Glomerular endothelial cell (primary cell): ENCODE results near the gene FAM117B. TPM values are rescaled to one million over a fixed set of nuclear protein-coding genes. Genes with fewer than 3 reads are reported as not detected.
"Not testable (repeated sequence)": the region's sequence is repeated elsewhere in the genome, so short reads cannot be mapped to it uniquely, and the experiment has no call there.

ENCODE experiments used
- DNase-seq: peaks from one replicate; pipeline ENCODE4 v3.0.0-alpha.2; 2011; ENCODE audit warnings: low read depth, low spot score; ENCODE audit errors: extremely low read depth
- total RNA-seq: library from RNA; depleted of rRNA; stranded (reverse); fragments of >200 nt; gene quantifications from 2 replicates; pipeline ENCODE4 v1.2.3, GENCODE V29; 2015

Gene FAM117B
- total RNA-seq, 1 donor from 2014 or later, result 3.4 TPM

DNA sequence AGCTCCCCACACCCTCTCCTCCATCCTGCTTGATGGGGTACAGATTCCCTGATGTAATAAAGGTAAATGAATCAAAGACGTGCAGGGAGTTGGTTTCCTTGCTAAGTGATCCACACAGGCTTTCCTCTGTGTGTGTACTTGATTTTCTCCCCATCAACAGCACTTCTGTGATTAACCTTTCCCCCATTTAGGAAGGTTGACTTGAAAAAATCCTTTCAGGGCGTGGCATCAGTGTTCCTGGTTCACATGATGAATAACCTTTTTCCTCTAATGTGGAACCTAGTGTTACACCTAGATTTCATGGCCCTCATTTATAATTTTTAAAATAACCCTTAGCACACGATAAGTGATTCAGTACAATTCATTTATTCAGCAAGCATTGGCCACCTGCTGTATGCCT lies 121.8 kb downstream of the FAM117B start:
- DNase-seq, result no peak

DNA sequence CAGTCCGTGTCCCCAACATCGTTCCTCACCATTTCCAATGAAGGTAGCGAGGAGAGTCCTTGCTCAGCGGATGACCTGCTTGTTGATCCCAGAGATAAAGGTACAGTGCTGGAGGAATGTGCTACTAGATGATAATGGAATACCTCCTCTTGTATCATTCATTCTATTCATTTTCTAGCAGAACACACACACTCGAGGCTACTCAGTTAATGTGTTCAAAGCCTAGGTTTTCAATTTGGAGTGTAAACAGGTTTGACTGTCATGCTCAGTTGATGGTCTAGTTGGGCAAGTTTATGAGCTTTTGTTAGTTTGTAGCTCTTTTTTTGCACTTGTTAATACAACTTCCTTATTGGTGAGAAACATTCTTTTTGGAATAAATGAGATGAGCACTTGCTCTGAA lies 122.6 kb downstream of the FAM117B start:
- DNase-seq, result no peak

DNA sequence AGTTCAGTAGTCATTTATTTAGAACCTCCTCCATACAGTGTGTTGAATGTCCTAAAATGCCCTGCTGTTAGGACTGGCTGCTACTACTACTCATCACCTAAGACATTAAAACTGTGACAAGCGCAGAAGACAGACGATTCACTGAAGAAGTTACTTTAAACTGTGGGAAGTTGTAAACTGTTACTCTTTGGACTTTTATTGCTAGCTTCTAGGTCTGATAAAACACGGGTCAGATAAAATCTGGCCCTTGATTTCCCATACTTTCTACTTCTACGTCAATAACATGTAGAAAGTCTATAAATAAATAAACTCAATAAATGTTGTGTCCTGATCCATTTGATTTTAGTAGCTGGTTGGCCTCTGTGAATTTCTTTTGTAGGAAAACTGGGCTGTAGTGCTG lies 123.4 kb downstream of the FAM117B start:
- DNase-seq, result no peak

DNA sequence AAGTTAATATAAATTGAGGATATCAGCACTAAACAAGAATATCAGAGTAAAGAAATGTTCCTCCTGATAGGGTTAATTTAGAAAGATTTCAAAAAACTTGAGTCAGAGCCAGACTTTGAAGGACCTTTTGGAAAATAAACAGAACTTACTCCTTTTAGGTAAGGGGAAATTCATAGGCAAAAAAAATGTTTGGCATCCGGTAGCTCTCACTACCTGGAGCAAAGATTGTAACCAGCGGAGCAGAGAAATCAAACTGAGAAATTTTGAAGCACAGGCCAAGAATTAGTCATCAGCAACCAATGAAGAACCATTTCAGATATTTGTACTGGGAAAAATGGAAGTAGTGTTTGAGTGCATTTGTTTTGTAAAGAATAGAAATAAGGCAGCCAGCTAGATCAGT lies 123.8 kb downstream of the FAM117B start:
- DNase-seq, result no peak

DNA sequence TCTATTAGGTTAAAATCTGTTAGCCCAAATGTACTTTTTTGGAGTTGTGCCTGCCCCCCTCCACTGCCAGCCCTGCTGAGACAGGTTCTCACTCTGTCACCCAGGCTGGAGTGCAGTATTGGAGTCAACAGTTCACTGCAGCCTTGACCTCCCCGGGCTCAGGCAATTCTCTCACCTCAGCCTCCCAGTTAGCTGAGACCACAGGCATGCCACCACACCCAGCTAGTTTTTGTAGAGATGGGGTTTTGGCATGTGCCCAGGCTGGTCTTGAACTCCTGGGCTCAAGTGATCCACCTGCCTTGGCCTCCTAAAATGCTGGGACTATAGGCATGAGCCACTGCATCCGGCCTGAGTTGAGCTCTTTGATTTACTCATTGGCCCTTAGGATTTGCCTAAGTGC lies 126.1 kb downstream of the FAM117B start:
- DNase-seq, result no peak

DNA sequence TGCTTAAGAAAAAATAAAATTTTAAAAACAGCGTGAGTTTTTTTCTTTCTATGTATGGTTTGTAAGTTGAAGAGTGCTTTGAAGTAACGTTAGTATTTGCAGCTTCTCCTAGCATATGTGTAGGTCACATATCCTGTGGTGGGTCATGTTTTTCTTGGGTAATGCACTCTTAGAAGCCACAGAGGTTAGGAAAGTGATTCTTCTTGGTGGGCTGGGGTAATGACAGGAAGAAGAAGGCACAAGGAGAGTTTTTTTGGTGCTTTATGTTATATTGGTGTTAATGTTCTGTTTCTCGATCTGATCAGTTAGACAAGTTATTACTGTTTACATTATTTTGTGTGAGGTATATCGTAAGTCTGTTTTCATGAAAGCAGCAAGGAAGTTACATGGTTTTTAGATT lies 127.8 kb downstream of the FAM117B start:
- DNase-seq, result no peak

DNA sequence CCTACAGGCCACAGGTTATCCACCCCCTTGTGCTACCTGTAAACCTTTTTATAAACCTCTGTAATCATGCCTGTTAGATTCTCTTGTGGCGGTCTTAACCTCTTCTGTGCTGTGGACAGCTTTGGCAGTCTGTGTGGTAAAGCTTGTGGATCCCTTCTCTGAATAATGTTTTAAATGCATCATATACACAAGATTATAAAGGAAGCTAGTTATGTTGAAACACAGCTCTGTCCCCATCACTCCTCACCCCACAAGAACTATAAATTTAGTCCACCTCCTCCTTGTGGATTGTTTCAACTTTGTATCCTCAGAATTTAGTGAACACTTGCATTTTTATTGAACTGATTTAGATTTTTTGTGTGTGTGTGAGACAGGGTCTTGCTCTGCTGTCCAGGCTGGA lies 129.1 kb downstream of the FAM117B start:
- DNase-seq, result no peak

DNA sequence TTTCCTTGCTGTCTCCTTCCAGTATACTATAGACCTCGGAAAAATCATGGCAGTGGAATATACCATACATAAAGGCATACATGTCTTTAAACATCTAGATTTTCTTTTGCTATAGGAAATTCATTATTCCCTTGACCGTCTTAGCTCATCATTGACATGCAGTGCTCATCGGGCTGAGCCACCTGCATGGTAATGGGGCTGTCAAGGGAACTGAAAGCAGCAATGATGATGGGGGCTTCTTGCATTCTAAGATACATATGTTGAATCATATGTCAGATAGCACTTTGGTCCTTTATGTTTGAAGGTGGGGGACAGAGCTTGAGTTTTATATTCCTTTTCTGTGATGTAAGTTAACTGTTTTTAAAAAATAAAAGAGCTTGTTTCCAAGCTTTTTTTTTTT lies 130.2 kb downstream of the FAM117B start:
- no peak for DNase-seq

DNA sequence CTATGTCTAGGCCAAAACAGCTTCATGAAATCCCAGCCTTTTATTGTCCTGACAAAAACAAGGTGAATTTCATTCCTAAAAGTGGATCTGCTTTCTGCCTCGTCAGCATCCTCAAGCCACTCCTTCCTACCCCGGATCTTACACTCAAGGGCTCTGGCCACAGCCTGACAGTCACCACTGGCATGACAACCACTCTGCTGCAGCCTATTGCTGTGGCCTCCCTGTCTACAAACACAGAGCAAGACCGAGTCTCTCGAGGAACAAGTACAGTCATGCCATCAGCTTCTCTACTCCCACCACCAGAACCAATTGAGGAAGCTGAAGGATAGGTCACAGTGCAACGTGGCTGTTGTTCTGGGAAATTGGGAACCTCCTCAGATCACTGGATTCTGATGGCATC lies 130.7 kb downstream of the FAM117B start:
- no peak for DNase-seq

DNA sequence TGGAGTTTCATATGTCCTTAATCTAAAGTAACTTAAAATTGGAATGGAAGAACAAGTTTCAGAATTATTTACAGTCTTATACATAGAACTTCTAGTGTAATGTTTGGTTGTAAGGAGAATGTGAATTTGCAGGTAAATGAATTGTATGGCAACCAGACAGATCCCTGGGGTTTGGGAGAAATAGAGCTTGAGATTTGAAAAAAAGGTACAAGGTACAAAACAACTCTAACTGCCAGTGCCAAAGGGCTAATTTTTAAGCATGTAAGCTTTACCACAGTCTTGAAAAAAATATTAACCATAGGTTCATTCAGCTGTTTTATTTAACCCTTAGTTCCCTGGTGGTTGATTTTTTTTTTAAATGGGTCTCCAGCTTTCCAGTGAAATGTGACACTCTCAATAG lies 133.5 kb downstream of the FAM117B start:
- DNase-seq, result no peak

DNA sequence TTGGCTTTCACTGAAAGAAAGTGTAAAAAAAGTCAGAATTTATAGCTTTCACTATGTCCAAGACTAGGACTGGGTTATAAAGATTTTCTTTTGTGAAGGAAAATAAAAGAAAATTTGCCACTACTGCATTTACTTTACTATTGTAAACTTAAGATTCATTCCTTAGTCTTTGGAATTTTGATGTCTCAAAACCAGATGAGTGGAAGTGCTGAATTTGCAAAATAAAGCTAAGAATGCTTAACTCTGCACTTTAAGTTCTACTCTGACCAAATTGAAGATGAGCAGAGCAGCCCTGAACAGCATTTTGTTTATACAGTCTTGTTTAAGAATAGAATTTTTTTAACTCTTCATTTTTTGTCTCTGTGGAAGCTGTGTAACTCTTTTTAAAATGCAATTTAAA lies 134.4 kb downstream of the FAM117B start:
- DNase-seq, result no peak

DNA sequence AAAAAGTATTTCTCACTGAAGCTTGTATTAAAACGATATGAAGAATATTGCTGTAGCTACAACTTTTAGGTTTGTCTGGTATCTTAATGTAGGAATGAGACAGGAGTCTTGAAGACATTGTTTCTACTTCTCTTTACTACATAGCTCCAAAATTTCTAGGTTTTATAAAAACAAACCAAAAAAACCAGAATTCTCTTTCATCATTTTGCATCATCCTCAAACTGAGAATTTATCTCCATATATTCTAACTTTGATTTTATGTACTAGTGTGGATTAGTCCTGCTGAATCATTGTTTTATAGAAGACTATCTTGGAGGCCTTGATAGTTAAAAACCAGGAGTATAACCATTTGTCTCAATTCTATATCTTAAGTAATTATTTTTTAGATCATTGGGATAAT lies 136.6 kb downstream of the FAM117B start:
- no peak for DNase-seq

DNA sequence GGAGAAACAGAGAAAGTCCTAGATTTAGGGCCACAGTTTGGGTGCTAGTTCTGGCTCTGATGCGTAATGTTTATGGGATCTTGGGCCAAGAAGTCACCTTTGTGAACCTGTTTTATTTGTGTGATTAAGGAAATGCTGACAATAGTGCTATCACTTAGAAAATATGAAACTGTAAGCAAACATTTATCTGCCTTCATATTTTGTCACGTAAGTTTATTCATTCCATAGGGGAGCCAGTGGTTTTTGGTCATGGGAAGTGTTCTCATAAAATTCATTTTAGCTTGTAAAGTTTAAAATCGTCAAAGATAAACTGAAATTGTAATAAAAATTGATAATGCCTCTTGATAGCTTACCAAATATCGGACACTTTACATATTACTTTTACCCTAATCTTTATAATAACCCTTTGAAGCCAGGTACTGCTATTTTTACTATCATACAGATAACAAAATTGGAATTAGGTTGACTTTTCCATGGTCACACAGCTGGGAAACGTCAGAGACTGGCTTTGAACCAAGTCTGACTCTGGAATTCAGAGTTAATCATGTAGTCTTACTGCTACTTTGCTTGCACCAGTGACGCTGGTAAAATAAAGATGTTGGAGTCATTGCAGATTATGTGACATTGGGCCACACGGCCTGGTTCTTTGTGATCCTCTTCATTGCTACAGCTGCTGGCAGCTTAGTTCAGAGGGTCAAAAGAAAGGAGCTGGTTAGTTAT lies 137.1 kb downstream of the FAM117B start:
- no peak for DNase-seq

DNA sequence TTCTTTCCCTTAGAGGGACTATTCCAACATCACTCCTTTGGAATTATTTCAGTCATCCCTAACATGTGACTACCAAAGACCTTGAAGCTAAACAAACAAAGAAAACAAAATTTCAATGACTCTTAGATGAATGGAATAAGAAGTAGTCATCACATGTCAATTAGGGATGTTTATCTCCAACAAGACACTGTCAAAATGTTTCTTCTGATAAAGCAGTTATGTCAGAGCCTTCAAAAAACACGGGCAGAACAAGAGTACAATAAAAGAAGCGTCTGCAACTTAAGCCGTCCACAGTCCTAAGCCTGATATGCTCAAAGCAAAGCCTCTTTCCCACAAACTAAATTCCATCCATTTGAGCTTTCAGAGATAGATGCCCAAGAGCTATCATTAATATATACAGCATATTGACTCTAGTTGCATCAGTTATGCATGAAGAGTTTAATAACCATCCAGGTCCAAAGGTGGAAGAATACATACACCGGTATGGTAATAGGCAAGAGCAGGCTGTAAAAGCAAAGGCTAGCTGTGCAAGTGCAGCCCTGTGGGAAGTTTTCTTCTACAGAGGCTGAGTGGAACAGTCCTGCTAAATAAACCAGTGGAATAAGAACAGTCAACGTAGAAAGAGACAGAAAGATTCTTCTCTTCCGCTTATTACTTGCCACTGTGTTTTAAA lies 138.7 kb downstream of the FAM117B start:
- no peak for DNase-seq

DNA sequence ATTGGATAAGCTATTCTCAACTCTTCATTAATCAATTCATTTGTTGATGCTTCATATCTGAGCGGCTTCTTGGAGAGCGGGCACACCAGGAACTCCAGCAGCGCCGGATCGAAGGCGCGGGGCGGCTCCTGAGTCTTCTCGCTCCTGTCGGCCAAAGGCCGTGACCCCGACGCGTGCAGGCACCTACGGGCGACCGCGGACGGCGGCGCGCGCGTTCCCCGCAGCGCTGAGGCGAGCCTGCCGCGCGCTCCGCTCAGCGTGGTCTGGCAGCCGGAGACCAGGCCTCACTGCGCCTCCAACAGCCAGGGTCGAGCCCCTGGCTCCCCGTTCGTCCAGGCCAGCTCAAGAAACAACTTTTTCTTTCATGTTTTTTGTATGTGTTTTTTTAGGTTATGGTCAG lies 139.3 kb downstream of the FAM117B start:
- DNase-seq, result no peak

DNA sequence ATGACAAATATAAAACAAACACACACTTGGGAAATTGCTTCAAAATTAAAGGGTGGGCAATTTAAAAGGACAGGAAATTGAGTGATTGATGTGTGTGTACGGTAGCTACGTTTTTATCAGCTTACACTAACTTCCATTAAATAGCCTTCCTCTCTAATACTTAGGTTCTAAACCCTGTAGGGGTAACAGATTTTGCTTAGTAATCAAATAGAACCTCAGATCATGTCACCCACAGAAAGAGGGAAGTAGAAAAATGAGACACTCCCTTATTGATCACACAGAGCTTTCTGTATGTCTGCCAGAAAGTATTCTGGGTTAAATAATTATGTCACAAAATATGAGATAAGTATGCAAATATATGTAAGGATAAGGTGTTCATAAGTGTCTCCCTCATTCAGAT lies 143.4 kb downstream of the FAM117B start:
- no peak for DNase-seq

DNA sequence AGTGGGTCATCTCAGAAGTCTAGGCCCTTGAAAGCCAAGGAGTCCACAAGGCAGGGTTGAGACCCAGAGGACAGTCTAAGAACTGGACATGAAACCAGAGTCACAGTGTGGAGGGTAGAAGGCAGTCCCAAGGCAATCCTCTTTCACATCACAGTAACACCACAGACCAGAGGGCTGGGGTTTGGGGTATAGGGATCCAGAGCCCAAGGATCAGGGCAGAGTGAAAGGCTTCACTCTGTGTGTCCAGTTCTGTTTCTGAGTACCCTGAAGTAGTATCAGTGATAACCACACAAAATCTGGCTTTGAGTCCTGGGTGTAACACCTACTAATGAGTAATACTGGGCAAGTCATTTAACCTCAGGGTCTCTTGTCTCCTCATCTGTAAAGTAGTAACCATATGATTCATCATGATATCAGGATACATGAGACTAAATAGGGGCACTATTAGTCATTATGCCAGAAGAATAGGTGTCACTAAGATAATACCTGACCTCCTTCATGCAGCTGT lies 145.8 kb downstream of the FAM117B start:
- no peak for DNase-seq

DNA sequence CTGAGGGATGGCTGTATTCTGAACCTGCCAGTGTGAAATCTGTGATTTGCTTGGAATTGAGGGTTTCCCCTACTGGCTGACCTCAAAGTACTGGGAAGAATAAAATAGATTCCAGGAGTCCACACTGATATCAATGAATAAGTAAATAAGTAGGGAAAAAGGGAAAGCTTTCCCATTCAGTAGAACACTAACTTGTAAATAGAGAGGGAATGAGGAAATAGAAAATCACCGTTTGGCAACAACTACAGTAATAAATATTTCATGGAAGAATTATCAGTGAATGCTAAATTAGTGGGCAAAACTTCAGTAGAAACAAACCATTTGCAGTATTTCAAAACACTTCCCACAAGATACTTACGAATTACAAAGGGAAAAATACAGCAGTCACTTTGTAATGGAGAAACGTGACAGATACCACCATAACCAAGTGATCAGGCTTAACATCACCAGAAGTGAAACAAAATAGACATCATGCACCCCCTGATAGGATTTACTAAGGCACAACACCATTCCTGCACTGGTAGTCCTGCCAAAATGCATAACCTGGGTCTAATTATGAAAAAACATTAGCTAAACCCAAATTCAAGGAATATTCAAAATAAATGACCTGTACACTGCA lies 148.3 kb downstream of the FAM117B start:
- no peak for DNase-seq

DNA sequence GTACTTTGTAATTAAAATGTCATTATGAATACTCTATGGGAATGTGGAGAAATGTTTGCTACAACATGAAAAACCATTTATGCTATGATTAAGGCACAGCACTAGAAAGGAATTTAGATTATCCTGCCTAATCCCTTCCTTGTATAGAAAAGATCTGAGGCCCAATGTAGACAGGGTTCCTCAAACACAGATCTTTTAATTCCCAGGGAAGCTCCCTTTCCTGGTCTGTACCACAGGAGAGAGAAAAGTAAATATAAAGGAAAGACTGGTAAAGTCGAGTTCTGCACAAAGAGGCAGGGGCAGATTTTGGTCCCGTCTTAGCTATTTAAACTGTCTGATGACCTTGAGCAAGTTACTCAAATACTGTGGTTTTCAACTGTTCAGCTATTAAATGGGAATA lies 152.1 kb downstream of the FAM117B start:
- no peak for DNase-seq

DNA sequence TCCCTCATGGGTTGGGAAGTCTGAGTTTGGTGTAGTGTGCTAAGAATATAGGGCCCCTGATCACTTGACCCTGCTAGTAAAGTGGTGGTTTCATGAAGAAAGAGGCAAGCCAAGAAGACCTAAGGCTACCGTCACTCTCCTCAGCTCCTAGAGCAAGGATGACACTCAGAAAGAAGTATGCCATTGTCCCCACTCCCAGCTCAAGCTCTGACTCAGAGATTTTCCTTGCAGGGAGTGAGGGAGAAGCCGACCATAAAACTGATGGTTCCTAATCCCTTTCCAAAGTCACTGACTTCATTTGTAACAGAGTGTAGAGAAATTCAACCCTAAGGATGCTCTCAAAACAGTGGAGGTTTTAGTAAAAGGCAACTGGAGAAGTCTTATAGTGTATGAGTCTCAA lies 155.9 kb downstream of the FAM117B start:
- no peak for DNase-seq

DNA sequence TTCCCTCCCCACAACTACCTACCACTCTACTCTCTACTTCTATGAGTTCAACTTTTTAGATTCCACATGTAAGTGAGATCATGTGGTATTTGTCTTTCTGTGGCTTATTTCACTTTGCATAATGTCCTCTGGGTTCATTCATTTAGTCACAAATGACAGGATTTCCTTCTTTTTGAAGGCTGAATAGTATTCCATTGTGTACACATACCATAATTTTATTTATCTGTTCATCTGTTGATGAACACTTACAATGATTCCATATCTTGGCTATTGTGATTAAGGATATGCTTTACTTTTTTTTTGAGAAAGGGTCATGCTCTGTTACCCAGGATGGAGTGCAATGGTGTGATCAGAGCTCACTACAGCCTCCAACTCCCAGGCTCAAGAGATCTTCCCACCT lies 163.2 kb downstream of the FAM117B start:
- no peak for DNase-seq

DNA sequence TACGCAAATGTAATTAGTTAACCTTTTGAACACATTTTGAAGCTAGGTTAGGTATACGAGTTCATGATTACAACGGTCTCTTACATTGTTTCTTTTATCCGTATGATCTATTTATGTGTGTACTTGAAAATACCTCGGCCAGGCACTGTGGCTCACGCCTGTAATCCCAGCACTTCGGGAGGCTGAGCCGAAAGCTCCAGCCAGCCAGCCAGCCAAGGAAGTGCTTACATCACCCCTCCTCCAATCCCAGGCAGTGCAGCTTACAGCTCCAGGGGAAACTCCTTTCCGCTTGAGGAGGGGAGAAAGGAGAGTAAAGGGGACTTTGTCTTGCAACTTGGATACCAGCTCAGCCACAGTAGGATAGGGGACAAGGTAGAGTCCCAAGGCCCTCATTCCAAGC lies 171.1 kb downstream of the FAM117B start:
- DNase-seq, result not testable (repeated sequence)
